Neural cell (in vitro differentiated cells): ENCODE data around the gene PUM1. TPM values are rescaled to one million over a fixed set of nuclear protein-coding genes. Genes with fewer than 3 reads are reported as not detected.
A peak's percentile ranks its signal among the peaks of the same experiment; 100 is the strongest.

Source experiments
- H2AFZ ChIP-seq: fragments of 200-600, 300-800 bp; sonication (generic), shearing (Covaris generic); 2 replicates; pipeline ENCODE4 v1.6.0; 2014; ENCODE audit warnings: low read depth, mild to moderate bottlenecking, antibody characterized with exemption, low read length, moderate library complexity
- H3F3A ChIP-seq: fragments of 200-600 bp; shearing (Covaris generic); 2 replicates; pipeline ENCODE4 v1.6.1; 2016; ENCODE audit warnings: mild to moderate bottlenecking, moderate library complexity, mixed read lengths, antibody characterized with exemption, low read length; ENCODE audit not compliant: insufficient read depth, poor library complexity, severe bottlenecking
- H3K27ac ChIP-seq: fragments of 200-600, 300-800 bp; sonication (generic), shearing (Covaris generic); 2 replicates; pipeline ENCODE4 v1.5.1; 2014; ENCODE audit warnings: mild to moderate bottlenecking, low read length, moderate library complexity
- H3K27me3 ChIP-seq: fragments of 300-800, 200-600 bp; sonication (generic), shearing (Covaris generic); 2 replicates; pipeline ENCODE4 v1.6.0; 2014; ENCODE audit warnings: mild to moderate bottlenecking, low read depth, low read length, moderate library complexity; ENCODE audit not compliant: insufficient read depth
- H3K36me3 ChIP-seq: fragments of 300-800, 200-600 bp; sonication (generic), shearing (Covaris generic); 2 replicates; pipeline ENCODE4 v1.5.1; 2014; ENCODE audit warnings: mild to moderate bottlenecking, antibody characterized with exemption, low read length, moderate library complexity; ENCODE audit not compliant: insufficient read depth
- H3K4me2 ChIP-seq: fragments of 300-800, 200-600 bp; sonication (generic), shearing (Covaris generic); 2 replicates; pipeline ENCODE4 v1.6.0; 2014; ENCODE audit warnings: mild to moderate bottlenecking, low read length
- H3K4me3 ChIP-seq: fragments of 300-800, 200-600 bp; sonication (generic), shearing (Covaris generic); 2 replicates; pipeline ENCODE4 v1.5.1; 2014; ENCODE audit warnings: mild to moderate bottlenecking, low read length, moderate library complexity
- H3K79me2 ChIP-seq: fragments of 200-600 bp; shearing (Covaris generic); replicated peaks from 2 replicates; pipeline ENCODE4 v1.6.0; 2014; ENCODE audit warnings: mild to moderate bottlenecking, low read length, moderate library complexity; ENCODE audit not compliant: insufficient read depth
- H3K9ac ChIP-seq: fragments of 300-800, 200-600 bp; sonication (generic), shearing (Covaris generic); 2 replicates; pipeline ENCODE4 v1.6.1; 2016; ENCODE audit warnings: mild to moderate bottlenecking, low read length, mixed read lengths
- H3K9me2 ChIP-seq: fragments of 200-600 bp; shearing (Covaris generic); 2 replicates; pipeline ENCODE4 v1.6.1; 2016; ENCODE audit warnings: mild to moderate bottlenecking, low read length, mixed read lengths; ENCODE audit not compliant: insufficient read depth
- H3K9me3 ChIP-seq: fragments of 200-600, 300-800 bp; sonication (generic), shearing (Covaris generic); 2 replicates; pipeline ENCODE4 v1.6.1; 2016; ENCODE audit warnings: mild to moderate bottlenecking, mixed run types, low read length, moderate library complexity, mixed read lengths
- H4K20me1 ChIP-seq: fragments of 200-600 bp; shearing (Covaris generic); 2 replicates; pipeline ENCODE4 v1.6.1; 2016; ENCODE audit warnings: mild to moderate bottlenecking, mixed run types; ENCODE audit not compliant: insufficient read depth
- CTCF ChIP-seq: fragments of 450-650 bp; IDR thresholded peaks from 2 replicates; pipeline ENCODE4 v1.5.1; 2014; ENCODE audit warnings: antibody characterized with exemption, mild to moderate bottlenecking, moderate library complexity; ENCODE audit not compliant: poor library complexity, severe bottlenecking
- EP300 ChIP-seq: fragments of 450-650 bp; conservative IDR thresholded peaks from 2 replicates; pipeline ENCODE4 v1.6.1; 2014; ENCODE audit warnings: antibody characterized with exemption, mild to moderate bottlenecking, moderate library complexity; ENCODE audit not compliant: poor library complexity, severe bottlenecking
- EZH2 ChIP-seq: fragments of 200-600, 300-800 bp; shearing (Covaris generic), sonication (generic); IDR thresholded peaks from 2 replicates; pipeline ENCODE4 v1.6.1; 2014; ENCODE audit warnings: antibody characterized with exemption, low read length, borderline replicate concordance, mild to moderate bottlenecking; ENCODE audit not compliant: insufficient read depth, poor library complexity, severe bottlenecking
- MXI1 ChIP-seq: fragments of 450-650 bp; conservative IDR thresholded peaks from 2 replicates; pipeline ENCODE4 v1.6.1; 2014; ENCODE audit warnings: antibody characterized with exemption, mild to moderate bottlenecking; ENCODE audit not compliant: poor library complexity, severe bottlenecking
- POLR2AphosphoS5 ChIP-seq: IDR thresholded peaks from 2 replicates; pipeline ENCODE4 v1.6.1; 2012
- RAD21 ChIP-seq: fragments of 450-650 bp; conservative IDR thresholded peaks from 2 replicates; pipeline ENCODE4 v1.6.1; 2014; ENCODE audit warnings: antibody characterized with exemption, mild to moderate bottlenecking, moderate library complexity
- REST ChIP-seq: IDR thresholded peaks from 2 replicates; pipeline ENCODE4 v1.6.1; 2012; ENCODE audit warnings: borderline replicate concordance
- SMC3 ChIP-seq: fragments of 450-650 bp; conservative IDR thresholded peaks from 2 replicates; pipeline ENCODE4 v1.6.1; 2014; ENCODE audit warnings: antibody characterized with exemption, mild to moderate bottlenecking, moderate library complexity; ENCODE audit not compliant: poor library complexity
- TAF1 ChIP-seq: IDR thresholded peaks from 2 replicates; pipeline ENCODE4 v1.6.1; 2012; ENCODE audit warnings: low read depth
- polyA plus RNA-seq: library from polyadenylated mRNA; depleted of rRNA; stranded (reverse); fragments of >200 nt; gene quantifications from 2 replicates; pipeline ENCODE4 v1.2.3, GENCODE V29; 2014

The PUM1 gene
- polyA plus RNA-seq, 1 donor from 2014 or later = 60.8 TPM

- peaks cover 3% of the 10 kb centered on the region for H4K20me1 ChIP-seq
- H3K9ac ChIP-seq = no peak overlapping the region
- no peaks in the 10 kb centered on the region for H3K27me3 ChIP-seq
- no peak overlapping the region for H2AFZ ChIP-seq
- peaks cover 58% of the 10 kb centered on the region for H3K79me2 ChIP-seq
- TF ChIP-seq EZH2 (no peak), CTCF (no peak), TAF1 (no peak), POLR2AphosphoS5 (no peak), REST (no peak)
- no peaks in the 10 kb centered on the region for H3K9me3 ChIP-seq
- H3K36me3 ChIP-seq = no peaks in the 10 kb centered on the region
- peak overlapping the region; percentile 1 for H3K27ac ChIP-seq
- H3F3A ChIP-seq = peaks cover 3% of the 10 kb centered on the region
- H3K4me3 ChIP-seq = no peak overlapping the region
- no peak overlapping the region for H3K4me2 ChIP-seq
- no peaks in the 10 kb centered on the region for H3K9me2 ChIP-seq
Measured at GRCh38 chr1:30895944-30896660, 169.4 kb downstream of the PUM1 start.

GRCh38 chr1:30895382-30895943, 170.1 kb downstream of the PUM1 start:
- Histone ChIP-seq H3K4me3 (no peak overlapping the region), H3K9me2 (no peaks in the 10 kb centered on the region), H3K4me2 (no peak overlapping the region), H2AFZ (no peak overlapping the region), H4K20me1 (no peaks in the 10 kb centered on the region), H3K27me3 (no peaks in the 10 kb centered on the region), H3K27ac (no peak overlapping the region), H3K36me3 (no peaks in the 10 kb centered on the region), H3K9me3 (no peaks in the 10 kb centered on the region), H3K79me2 (peaks cover 64% of the 10 kb centered on the region), H3F3A (no peaks in the 10 kb centered on the region), H3K9ac (no peak overlapping the region)
- no peak for TF ChIP-seq POLR2AphosphoS5
- TF ChIP-seq SMC3 = no peak
- TF ChIP-seq CTCF = no peak
- no peak for TF ChIP-seq MXI1
- no peak for TF ChIP-seq EZH2
- TF ChIP-seq TAF1 = no peak
- no peak for TF ChIP-seq REST
- no peak for TF ChIP-seq RAD21
- TF ChIP-seq EP300 = no peak
